Daoy (cell line): Measurements from ENCODE around the gene PSMD4. TPM values are rescaled to one million over a fixed set of nuclear protein-coding genes. Genes with fewer than 3 reads are reported as not detected.

ENCODE experiments used
- DNase-seq: peaks from one replicate; pipeline ENCODE4 v3.0.0-alpha.2; 2015; ENCODE audit warnings: low read depth
- total RNA-seq: library from RNA; depleted of rRNA; stranded (reverse); fragments of >200 nt; shearing (Covaris generic); gene quantifications from 2 replicates; pipeline ENCODE4 v1.2.3, GENCODE V29; 2014; rRNA removed

Gene PSMD4
- total RNA-seq, 1 experiment from 2014 or later, result 412 TPM

- DNase-seq, result no peak
These were observed 40.4 kb downstream of the PSMD4 start for GRCh38 chr1:151294742-151295462.

DNA sequence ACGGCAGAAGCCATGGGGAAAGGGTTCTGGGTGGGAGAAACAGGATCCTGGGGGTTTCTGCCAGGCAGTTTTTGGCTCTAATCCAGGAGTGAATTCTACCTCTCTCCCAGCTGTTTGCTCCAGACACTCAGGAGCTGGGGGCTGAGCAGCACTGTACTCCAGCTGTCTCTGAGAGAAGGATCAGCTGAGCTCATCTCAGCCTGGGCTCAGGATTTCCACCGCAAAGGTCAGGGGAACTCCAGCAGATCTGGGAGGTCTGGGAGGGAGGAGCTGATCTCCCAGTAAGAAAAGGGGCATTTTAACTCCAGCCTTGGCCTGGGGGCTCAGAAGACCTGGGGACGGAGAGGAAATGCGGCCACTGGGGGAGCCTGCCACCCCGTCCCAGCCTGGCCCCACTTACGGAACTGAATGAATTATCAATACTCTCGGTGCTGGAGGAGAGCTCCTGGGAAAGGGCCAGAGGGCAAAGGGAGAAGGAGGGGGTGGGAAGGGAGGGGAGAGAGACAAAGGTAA, 55.3 kb downstream of the PSMD4 start:
- DNase-seq, result peak; percentile 37

GRCh38 chr1:151311011-151311410, 56.5 kb downstream of the PSMD4 start:
- no peak for DNase-seq

GRCh38 chr1:151311589-151312331, 57.2 kb downstream of the PSMD4 start:
- peak; percentile 99 for DNase-seq

- DNase-seq, result no peak
These were observed 57.9 kb downstream of the PSMD4 start for GRCh38 chr1:151312411-151312810.

DNA sequence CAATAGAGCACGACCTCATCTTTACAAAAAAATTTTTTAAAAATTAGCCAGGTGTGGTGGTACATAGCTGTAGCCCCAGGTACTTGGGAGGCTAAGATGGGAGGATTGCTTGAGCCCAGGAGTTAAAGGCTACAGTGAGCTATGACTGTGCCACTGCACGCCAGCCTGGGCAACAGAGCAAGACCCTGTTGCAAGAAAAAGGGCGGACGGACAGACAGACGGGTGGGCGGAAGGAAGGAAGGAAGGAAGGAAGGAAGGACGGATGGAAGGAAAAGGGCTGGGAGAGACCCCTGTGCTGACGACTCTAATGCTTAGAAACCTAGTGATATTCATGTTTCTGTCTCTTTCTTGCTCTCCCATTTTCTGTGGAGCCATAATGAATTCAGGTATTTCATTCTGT, 58.3 kb downstream of the PSMD4 start:
- DNase-seq, result no peak

DNA sequence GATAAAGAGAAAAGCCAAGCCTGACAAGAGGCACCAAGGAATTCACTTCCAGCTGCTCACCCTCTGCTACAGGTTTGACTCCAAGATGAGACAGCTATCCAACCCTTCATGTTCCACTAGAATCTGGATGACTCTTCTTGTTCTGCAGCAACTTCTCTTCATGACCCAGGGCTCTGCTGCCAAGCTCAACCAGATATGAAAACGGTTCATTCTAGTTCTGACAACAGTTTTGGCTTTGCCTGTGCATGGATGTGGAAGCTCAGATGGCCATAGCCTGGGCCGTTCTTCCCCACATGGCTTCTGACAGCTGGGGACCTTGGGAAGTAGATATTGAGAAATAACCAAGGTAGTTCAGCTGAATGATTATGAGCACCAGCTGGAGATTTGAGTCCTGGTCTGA, 59.0 kb downstream of the PSMD4 start:
- DNase-seq, result no peak

GRCh38 chr1:151314137-151314875, 59.8 kb downstream of the PSMD4 start:
- DNase-seq, result peak; percentile 64

DNA sequence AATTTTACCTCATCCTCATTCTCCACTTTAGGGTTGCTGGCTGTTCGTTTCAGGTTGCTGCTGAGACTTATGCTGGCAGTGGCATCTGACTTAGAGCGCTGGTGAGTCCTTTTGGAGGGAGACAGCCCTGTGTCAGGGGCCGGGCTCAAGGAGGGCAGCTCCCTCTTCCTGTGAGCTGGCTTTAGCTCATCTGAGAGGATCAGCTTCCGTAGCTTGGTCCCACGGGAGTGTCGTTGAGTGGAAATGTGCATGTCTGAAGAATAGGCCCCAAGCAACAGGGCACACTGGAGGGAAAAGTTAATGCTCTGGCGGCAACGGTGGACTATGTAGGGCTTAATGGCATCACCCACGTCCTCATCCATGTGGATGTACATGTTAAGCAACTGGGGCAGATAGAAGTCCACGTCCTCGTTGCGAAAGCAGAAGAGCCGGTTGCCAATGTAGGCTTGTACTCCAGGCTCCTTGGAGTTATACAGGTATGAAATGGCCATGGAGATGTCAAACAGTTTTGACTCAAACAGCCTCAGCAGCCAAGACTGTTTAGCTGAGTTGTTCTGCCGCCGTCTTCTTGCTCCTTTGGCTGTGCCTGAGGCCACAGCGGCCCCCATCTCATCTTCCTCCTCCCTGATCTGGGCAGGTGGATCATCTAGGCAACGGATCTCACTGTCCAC, 61.2 kb downstream of the PSMD4 start:
- DNase-seq, result no peak

Other genes with a start within 250 kb of the PSMD4 start
- 6.6 and 12.1 TPM in 2 replicates for gene MINDY1, start 247.8 kb upstream of the PSMD4 start, total RNA-seq
- 17.4 and 21.3 TPM in 2 replicates for gene PRUNE1, start 246.3 kb upstream of the PSMD4 start, total RNA-seq
- gene BNIPL, start 218.1 kb upstream of the PSMD4 start, total RNA-seq, result 0.57 and 0.60 TPM in 2 replicates
- 0.80 and 2.4 TPM in 2 replicates for gene C1orf56, start 207.0 kb upstream of the PSMD4 start, total RNA-seq
- gene CDC42SE1, start 195.1 kb upstream of the PSMD4 start, total RNA-seq, result 48.8 and 55.1 TPM in 2 replicates
- gene MLLT11, start 194.3 kb upstream of the PSMD4 start, total RNA-seq, result 48.4 and 52.7 TPM in 2 replicates
- gene GABPB2, start 184.0 kb upstream of the PSMD4 start, total RNA-seq, result 3.5 and 4.5 TPM in 2 replicates
- gene SEMA6C, start 108.1 kb upstream of the PSMD4 start, total RNA-seq, result 0.40 TPM in 1 of 2 replicates, not detected in the other
- gene TNFAIP8L2, start 98.1 kb upstream of the PSMD4 start, total RNA-seq, result not detected in 2 replicates
- gene LYSMD1, start 88.8 kb upstream of the PSMD4 start, total RNA-seq, result 11.4 and 13.4 TPM in 2 replicates
- gene SCNM1, start 88.6 kb upstream of the PSMD4 start, total RNA-seq, result 76.8 and 90.9 TPM in 2 replicates
- gene TMOD4, start 78.8 kb upstream of the PSMD4 start, total RNA-seq, result 0.23 TPM in 1 of 2 replicates, not detected in the other
- gene VPS72, start 64.5 kb upstream of the PSMD4 start, total RNA-seq, result 91.0 and 95.0 TPM in 2 replicates
- 19.6 and 30.9 TPM in 2 replicates for gene PIP5K1A, start 56.2 kb upstream of the PSMD4 start, total RNA-seq
- 11.4 and 11.9 TPM in 2 replicates for gene ZNF687, start 27.6 kb downstream of the PSMD4 start, total RNA-seq
- 23.0 and 39.6 TPM in 2 replicates for gene PI4KB, start 72.7 kb downstream of the PSMD4 start, total RNA-seq
- 39.3 and 48.0 TPM in 2 replicates for gene RFX5, start 92.5 kb downstream of the PSMD4 start, total RNA-seq
- gene SELENBP1, start 118.0 kb downstream of the PSMD4 start, total RNA-seq, result 0.65 and 1.8 TPM in 2 replicates
- 662 and 883 TPM in 2 replicates for gene PSMB4, start 144.8 kb downstream of the PSMD4 start, total RNA-seq
- gene POGZ, start 204.8 kb downstream of the PSMD4 start, total RNA-seq, result 8.9 and 13.7 TPM in 2 replicates